Measurements from ENCODE around the gene NHSL2.

The NHSL2 gene

DNA sequence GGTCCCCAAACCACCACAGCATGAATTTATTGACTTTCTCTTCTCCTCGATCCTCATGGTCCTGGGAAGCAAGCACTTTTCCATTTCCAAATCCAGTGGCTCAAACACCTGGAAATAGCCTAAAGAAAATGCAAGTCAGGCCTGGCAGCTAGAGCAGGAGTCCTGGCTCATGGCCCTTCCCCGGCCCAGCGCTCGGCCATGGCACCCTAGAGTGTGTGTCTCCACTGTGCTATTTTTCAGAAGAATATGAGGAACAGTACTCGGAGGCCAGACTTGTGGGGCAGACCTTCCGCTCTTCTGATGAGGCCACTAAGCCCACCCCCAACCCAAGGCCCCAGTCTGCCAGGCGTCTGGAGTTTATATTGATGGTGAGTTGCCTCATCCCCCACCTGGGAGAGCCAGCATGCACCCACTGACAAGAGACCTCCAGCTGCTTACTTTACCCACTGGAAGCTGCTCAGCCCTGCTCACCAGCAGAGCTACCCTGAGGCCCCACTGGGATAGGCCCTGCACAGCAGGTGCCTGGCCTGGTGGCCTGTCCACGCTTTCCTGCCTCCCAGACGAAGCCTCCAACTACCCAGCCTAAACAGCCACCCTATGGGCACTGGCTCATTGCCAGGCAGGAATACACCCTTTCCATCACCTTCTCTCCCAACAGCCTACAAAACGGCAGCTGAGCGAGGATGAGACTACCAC, 223.4 kb downstream of the NHSL2 start:
- Histone ChIP-seq H3K4ac (ENCODE audit: low read length) (no peak overlapping the region), H3K4me1 (ENCODE audit: control insufficient read depth in 2 of 2, insufficient read depth in 1 of 2, low read depth in 1 of 2, low read length in 2 of 2) (peaks cover 5% of the 10 kb centered on the region in 2 donors), H2BK15ac (ENCODE audit: low read length) (no peak overlapping the region), H3K36me3 (replicated peaks in 1 of 2; ENCODE audit: control insufficient read depth in 2 of 2, insufficient read depth in 2 of 2, low read length in 2 of 2) (peaks cover 5 to 74% of the 10 kb centered on the region in 2 donors), H3K27me3 (ENCODE audit: control insufficient read depth in 3 of 3, insufficient read depth in 3 of 3, low read depth in 1 of 3, low read length in 3 of 3) (no peaks in the 10 kb centered on the region), H3K18ac (ENCODE audit: low read length) (no peak overlapping the region), H2AFZ (ENCODE audit: low read length) (no peak overlapping the region), H3K23ac (ENCODE audit: low read depth, low read length, poor library complexity) (no peak overlapping the region), H3K9me3 (replicated peaks in 1 of 2; ENCODE audit: control insufficient read depth in 2 of 2, insufficient read depth in 1 of 2, low read depth in 1 of 2, low read length in 2 of 2) (peaks cover 5 to 19% of the 10 kb centered on the region in 2 donors), H3K27ac (replicated peaks; ENCODE audit: low read length) (no peak overlapping the region), H3K9ac (ENCODE audit: low read depth, low read length, poor library complexity) (no peak overlapping the region), H3K79me1 (ENCODE audit: low read depth, low read length) (no peaks in the 10 kb centered on the region), H2BK5ac (ENCODE audit: low read length) (no peak overlapping the region), H3K14ac (ENCODE audit: low read length) (no peak overlapping the region), H4K91ac (ENCODE audit: low read depth, low read length, poor library complexity) (no peak overlapping the region), H2AK5ac (ENCODE audit: low read depth, low read length) (no peak overlapping the region), H2BK120ac (ENCODE audit: low read depth, low read length) (no peak overlapping the region), H2BK12ac (ENCODE audit: low read length) (peak overlapping the region; percentile 22), H3K4me2 (ENCODE audit: insufficient read depth, low read length, poor library complexity, severe bottlenecking) (no peak overlapping the region), H3K4me3 (ENCODE audit: low read length in 2 of 2) (no peak overlapping the region), H4K8ac (ENCODE audit: low read depth, low read length) (no peak overlapping the region)
- no CpG with 5 or more reads among the region's 11 CpGs for WGBS, 2 donors (ENCODE audit: extremely low coverage in 2 of 2, insufficient read length in 2 of 2, insufficient replicate concordance in 1 of 2)
- DNase-seq (ENCODE audit: low spot score): no peak

DNA sequence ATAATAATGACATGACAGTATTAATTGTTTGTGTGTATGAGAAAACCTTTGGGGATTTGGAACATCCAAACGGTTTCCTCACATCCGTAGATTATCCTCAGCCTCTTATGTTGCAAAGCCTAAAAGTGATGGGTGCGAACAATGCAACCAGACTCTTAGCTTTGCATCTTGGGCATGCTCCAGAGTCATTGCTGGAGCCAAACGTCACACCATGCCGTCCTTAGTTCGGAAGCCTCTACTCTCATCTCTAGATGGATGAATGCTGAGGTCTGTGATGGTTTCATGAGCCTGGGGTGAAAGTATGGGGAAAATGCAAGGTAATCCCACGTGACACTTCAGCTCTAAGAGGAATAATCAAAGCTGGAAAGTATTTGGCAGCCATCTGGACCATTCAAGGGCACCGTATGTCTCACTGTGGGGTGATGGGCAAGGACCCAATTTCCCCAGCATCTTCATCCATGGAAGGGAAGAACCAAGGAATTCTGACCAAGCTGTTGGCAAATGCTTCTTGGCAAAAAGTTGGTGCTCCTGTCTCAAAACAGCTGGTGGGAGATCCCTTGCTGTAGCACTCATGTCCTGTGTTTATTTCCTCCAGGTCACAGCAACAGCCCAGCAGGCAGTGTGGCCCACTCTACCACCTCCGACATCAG, 227.3 kb downstream of the NHSL2 start:
- Histone ChIP-seq H3K9me3 (replicated peaks in 1 of 2; ENCODE audit: control insufficient read depth in 2 of 2, insufficient read depth in 1 of 2, low read depth in 1 of 2, low read length in 2 of 2) (no peaks in the 10 kb centered on the region), H3K27ac (replicated peaks; ENCODE audit: low read length) (no peak overlapping the region), H3K4ac (ENCODE audit: low read length) (no peak overlapping the region), H2BK15ac (ENCODE audit: low read length) (no peak overlapping the region), H2BK120ac (ENCODE audit: low read depth, low read length) (no peak overlapping the region), H3K36me3 (replicated peaks in 1 of 2; ENCODE audit: control insufficient read depth in 2 of 2, insufficient read depth in 2 of 2, low read length in 2 of 2) (peaks cover 8 to 79% of the 10 kb centered on the region in 2 donors), H3K4me2 (ENCODE audit: insufficient read depth, low read length, poor library complexity, severe bottlenecking) (no peak overlapping the region), H3K9ac (ENCODE audit: low read depth, low read length, poor library complexity) (no peak overlapping the region), H3K14ac (ENCODE audit: low read length) (no peak overlapping the region), H2BK12ac (ENCODE audit: low read length) (no peak overlapping the region), H2AK5ac (ENCODE audit: low read depth, low read length) (no peak overlapping the region), H3K18ac (ENCODE audit: low read length) (no peak overlapping the region), H3K23ac (ENCODE audit: low read depth, low read length, poor library complexity) (no peak overlapping the region), H2BK5ac (ENCODE audit: low read length) (no peak overlapping the region), H4K91ac (ENCODE audit: low read depth, low read length, poor library complexity) (no peak overlapping the region), H3K79me1 (ENCODE audit: low read depth, low read length) (no peaks in the 10 kb centered on the region), H3K27me3 (ENCODE audit: control insufficient read depth in 3 of 3, insufficient read depth in 3 of 3, low read depth in 1 of 3, low read length in 3 of 3) (peaks cover 0 to 10% (median 0%) of the 10 kb centered on the region in 3 experiments), H2AFZ (ENCODE audit: low read length) (no peak overlapping the region), H3K4me3 (ENCODE audit: low read length in 2 of 2) (no peak overlapping the region), H3K4me1 (ENCODE audit: control insufficient read depth in 2 of 2, insufficient read depth in 1 of 2, low read depth in 1 of 2, low read length in 2 of 2) (peaks cover 2 to 15% of the 10 kb centered on the region in 2 donors), H4K8ac (ENCODE audit: low read depth, low read length) (no peak overlapping the region)
- DNase-seq (ENCODE audit: low spot score): no peak
- no CpG with 5 or more reads among the region's 9 CpGs for WGBS, 2 donors (ENCODE audit: extremely low coverage in 2 of 2, insufficient read length in 2 of 2, insufficient replicate concordance in 1 of 2)

GRCh38 chrX:72139538-72139937, 228.9 kb downstream of the NHSL2 start:
- Histone ChIP-seq H2AK5ac (ENCODE audit: low read depth, low read length) (no peak overlapping the region), H3K79me1 (ENCODE audit: low read depth, low read length) (no peaks in the 10 kb centered on the region), H3K4me2 (ENCODE audit: insufficient read depth, low read length, poor library complexity, severe bottlenecking) (no peak overlapping the region), H2BK15ac (ENCODE audit: low read length) (no peak overlapping the region), H2BK120ac (ENCODE audit: low read depth, low read length) (no peak overlapping the region), H3K23ac (ENCODE audit: low read depth, low read length, poor library complexity) (no peak overlapping the region), H3K4me1 (ENCODE audit: control insufficient read depth in 2 of 2, insufficient read depth in 1 of 2, low read depth in 1 of 2, low read length in 2 of 2) (peaks cover 6 to 26% of the 10 kb centered on the region in 2 donors), H3K9ac (ENCODE audit: low read depth, low read length, poor library complexity) (no peak overlapping the region), H2BK12ac (ENCODE audit: low read length) (no peak overlapping the region), H2AFZ (ENCODE audit: low read length) (no peak overlapping the region), H3K4ac (ENCODE audit: low read length) (no peak overlapping the region), H3K18ac (ENCODE audit: low read length) (no peak overlapping the region), H3K9me3 (replicated peaks in 1 of 2; ENCODE audit: control insufficient read depth in 2 of 2, insufficient read depth in 1 of 2, low read depth in 1 of 2, low read length in 2 of 2) (no peaks in the 10 kb centered on the region), H4K8ac (ENCODE audit: low read depth, low read length) (no peak overlapping the region), H3K14ac (ENCODE audit: low read length) (no peak overlapping the region), H3K4me3 (ENCODE audit: low read length in 2 of 2) (no peak overlapping the region), H3K36me3 (replicated peaks in 1 of 2; ENCODE audit: control insufficient read depth in 2 of 2, insufficient read depth in 2 of 2, low read length in 2 of 2) (peaks cover 8 to 79% of the 10 kb centered on the region in 2 donors), H2BK5ac (ENCODE audit: low read length) (no peak overlapping the region), H4K91ac (ENCODE audit: low read depth, low read length, poor library complexity) (no peak overlapping the region), H3K27ac (replicated peaks; ENCODE audit: low read length) (no peak overlapping the region), H3K27me3 (ENCODE audit: control insufficient read depth in 3 of 3, insufficient read depth in 3 of 3, low read depth in 1 of 3, low read length in 3 of 3) (peaks cover 0 to 10% (median 0%) of the 10 kb centered on the region in 3 experiments)
- no CpG with 5 or more reads among the region's 8 CpGs for WGBS, 2 donors (ENCODE audit: extremely low coverage in 2 of 2, insufficient read length in 2 of 2, insufficient replicate concordance in 1 of 2)
- DNase-seq (ENCODE audit: low spot score): no peak

DNA sequence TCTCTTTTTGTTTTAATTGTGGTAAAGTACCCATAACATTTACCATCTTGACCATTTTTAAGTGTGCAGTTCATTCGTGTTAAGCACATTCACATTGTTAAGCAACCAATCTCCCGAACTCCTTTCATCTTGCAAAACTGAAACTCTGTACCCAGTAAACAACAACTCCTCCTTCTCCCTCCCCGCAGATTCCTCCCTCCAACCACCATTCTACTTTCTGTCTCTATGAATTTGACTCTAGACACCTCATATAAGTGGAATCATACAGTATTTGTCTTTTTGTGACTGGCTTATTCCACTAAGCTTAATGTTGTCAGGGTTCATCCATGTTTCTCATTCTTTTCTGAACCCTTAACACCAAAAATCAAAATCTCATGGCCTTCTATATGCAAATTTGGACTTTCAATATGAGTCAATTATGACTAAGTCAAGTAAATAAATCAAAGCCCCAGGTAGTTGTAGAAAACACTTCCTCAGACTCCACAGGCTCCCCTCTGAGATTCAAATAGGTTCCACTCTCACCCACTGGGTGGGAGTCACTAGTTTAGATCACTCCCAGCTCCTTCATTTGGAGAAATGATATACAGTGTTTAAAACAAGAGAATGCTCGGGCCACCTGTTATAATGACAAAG, 230.8 kb downstream of the NHSL2 start:
- peaks cover 0 to 10% (median 0%) of the 10 kb centered on the region in 3 experiments for H3K27me3 ChIP-seq (ENCODE audit: control insufficient read depth in 3 of 3, insufficient read depth in 3 of 3, low read depth in 1 of 3, low read length in 3 of 3)
- H3K9ac ChIP-seq (ENCODE audit: low read depth, low read length, poor library complexity): no peak overlapping the region
- no peaks in the 10 kb centered on the region for H3K79me1 ChIP-seq (ENCODE audit: low read depth, low read length)
- no peak overlapping the region for H2BK12ac ChIP-seq (ENCODE audit: low read length)
- no peak overlapping the region for H3K4me3 ChIP-seq (ENCODE audit: low read length in 2 of 2)
- no peak overlapping the region for H3K4me2 ChIP-seq (ENCODE audit: insufficient read depth, low read length, poor library complexity, severe bottlenecking)
- DNase-seq (ENCODE audit: low spot score): no peak
- H2AFZ ChIP-seq (ENCODE audit: low read length): no peak overlapping the region
- H2BK120ac ChIP-seq (ENCODE audit: low read depth, low read length): no peak overlapping the region
- H3K36me3 ChIP-seq (replicated peaks in 1 of 2; ENCODE audit: control insufficient read depth in 2 of 2, insufficient read depth in 2 of 2, low read length in 2 of 2): peaks cover 8 to 85% of the 10 kb centered on the region in 2 donors
- H3K23ac ChIP-seq (ENCODE audit: low read depth, low read length, poor library complexity): no peak overlapping the region
- H3K27ac ChIP-seq (replicated peaks; ENCODE audit: low read length): no peak overlapping the region
- peaks cover 8 to 34% of the 10 kb centered on the region in 2 donors for H3K4me1 ChIP-seq (ENCODE audit: control insufficient read depth in 2 of 2, insufficient read depth in 1 of 2, low read depth in 1 of 2, low read length in 2 of 2)
- H4K8ac ChIP-seq (ENCODE audit: low read depth, low read length): no peak overlapping the region
- no peak overlapping the region for H3K18ac ChIP-seq (ENCODE audit: low read length)
- H2BK5ac ChIP-seq (ENCODE audit: low read length): no peak overlapping the region
- H2BK15ac ChIP-seq (ENCODE audit: low read length): no peak overlapping the region
- H4K91ac ChIP-seq (ENCODE audit: low read depth, low read length, poor library complexity): no peak overlapping the region
- H3K9me3 ChIP-seq (replicated peaks in 1 of 2; ENCODE audit: control insufficient read depth in 2 of 2, insufficient read depth in 1 of 2, low read depth in 1 of 2, low read length in 2 of 2): no peaks in the 10 kb centered on the region
- H3K14ac ChIP-seq (ENCODE audit: low read length): no peak overlapping the region
- H3K4ac ChIP-seq (ENCODE audit: low read length): no peak overlapping the region
- no peak overlapping the region for H2AK5ac ChIP-seq (ENCODE audit: low read depth, low read length)
- no CpG with 5 or more reads among the region's 4 CpGs for WGBS, 2 donors (ENCODE audit: extremely low coverage in 2 of 2, insufficient read length in 2 of 2, insufficient replicate concordance in 1 of 2)
